Skin of body (tissue), 2 donors: ENCODE results near the gene VAMP8. TPM values are rescaled to one million over a fixed set of nuclear protein-coding genes. Genes with fewer than 3 reads are reported as not detected.
"Not testable (repeated sequence)": the region's sequence is repeated elsewhere in the genome, so short reads cannot be mapped to it uniquely, and the experiment has no call there.

ENCODE experiments used
- DNase-seq: peaks from one replicate; lab custom pipeline; 2025; lab: John Stamatoyannopoulos, UW
- total RNA-seq: library from RNA; depleted of rRNA; stranded (reverse); fragments of >200 nt; gene quantifications from one replicate; pipeline ENCODE4 v1.2.3, GENCODE V29; 2014

VAMP8 gene
- total RNA-seq, 1 donor from 2014 or later: 32.4 TPM

DNA sequence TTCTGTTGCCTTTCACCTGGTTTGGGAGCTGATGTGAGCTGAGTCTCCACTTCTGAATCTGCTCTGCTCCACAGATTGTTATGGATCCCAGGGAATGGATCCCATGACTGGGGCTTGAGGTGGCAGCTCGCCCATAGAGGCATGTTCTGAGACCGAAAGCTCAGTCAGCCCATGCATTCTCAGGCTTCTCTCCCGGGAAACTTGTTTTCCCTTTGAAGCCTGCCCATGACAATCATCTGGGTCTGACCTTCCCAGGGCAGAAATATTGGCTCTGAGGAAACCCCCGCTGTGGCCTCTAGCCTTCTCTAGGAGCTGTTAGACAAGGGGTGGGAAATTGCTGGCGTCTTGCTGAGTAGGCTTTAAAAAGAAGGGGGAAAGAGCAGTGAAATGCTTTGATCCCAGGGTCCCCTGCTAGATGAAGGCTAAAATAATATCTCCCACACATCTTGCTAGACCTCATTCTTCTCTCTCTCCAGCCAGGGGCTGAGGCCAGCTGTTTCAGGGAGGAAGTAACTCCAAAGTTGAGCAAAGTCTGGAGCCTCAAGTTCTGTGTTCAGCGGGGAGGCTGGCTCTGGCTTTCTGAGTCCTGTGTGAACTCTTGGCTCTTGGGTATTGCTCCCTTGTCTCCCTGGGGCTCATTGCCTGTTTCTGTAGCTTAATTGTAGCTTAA is 2.0 kb downstream of the VAMP8 start:
- no peak for DNase-seq

DNA sequence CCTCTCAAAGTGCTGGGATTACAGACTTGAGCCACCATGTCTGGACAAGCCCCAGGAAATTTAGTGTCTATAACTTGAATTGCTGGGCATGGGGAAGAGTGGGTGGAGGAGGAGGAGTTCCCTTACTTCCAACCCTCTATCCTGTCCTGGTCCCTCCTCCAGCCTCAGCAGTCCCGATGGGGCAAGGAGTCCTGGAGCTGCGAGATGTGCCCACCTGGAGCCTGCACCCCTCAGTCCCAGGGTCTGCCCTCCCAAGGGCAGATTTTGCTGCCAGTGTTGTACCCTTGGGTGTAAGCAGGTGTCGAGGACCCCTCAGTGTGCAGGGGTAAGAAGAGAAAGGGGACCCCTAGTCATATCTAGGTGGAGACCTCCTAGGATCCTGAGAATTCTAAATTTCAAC is 2.8 kb downstream of the VAMP8 start:
- DNase-seq: no peak

DNA sequence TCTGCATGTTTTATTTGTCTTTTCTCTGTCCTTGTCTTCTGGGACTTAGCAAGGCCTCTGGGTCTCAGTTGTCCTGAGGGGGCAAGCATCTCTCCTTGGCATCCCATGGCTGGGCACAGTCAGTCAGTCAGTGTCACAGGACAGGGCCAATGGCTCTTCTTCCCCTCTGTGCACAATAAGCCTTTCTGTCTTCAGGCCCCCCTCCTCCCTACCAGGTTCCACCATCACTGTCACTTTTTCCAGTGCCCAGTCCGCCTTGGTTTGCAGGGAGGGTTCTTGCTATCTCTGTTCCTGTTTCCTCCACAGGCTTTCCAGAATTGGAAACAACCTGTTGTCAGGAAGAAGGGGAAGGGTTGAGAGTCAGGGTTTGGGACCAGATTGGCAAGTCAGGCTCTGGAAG is 5.1 kb downstream of the VAMP8 start:
- no peak for DNase-seq

DNA sequence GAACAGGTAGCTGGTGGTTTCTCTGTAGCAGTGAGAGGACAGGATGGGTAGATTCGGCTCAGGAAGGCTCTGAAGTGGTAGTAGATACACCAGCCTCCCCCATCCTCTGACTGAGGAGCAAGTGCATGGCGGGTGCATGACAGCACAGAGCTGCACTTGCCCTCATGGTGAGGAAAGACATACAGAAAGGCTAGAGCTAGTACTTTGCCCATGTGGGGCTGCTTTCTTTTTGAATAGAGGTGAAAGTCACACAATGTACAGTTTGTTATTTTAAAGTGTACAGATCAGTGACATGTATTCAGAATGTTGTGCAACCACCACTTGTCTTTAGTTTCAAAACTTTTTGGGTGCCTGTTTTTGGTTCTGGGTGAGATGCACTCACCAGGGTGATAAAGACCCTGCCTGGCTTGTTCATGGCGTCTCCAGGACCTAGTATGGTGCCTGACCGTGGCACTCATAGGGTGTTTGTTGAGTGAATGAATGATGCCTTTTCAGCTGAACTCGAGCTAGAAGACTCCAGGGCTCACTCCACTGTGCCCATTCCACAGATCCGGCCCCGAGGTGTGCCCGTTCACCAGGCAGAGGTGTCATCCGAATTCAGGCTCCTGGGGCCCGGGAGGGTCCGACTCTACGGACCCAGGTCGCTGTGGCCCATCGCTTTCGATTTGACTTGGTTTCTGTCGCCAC is 6.4 kb downstream of the VAMP8 start:
- DNase-seq: no peak

DNA sequence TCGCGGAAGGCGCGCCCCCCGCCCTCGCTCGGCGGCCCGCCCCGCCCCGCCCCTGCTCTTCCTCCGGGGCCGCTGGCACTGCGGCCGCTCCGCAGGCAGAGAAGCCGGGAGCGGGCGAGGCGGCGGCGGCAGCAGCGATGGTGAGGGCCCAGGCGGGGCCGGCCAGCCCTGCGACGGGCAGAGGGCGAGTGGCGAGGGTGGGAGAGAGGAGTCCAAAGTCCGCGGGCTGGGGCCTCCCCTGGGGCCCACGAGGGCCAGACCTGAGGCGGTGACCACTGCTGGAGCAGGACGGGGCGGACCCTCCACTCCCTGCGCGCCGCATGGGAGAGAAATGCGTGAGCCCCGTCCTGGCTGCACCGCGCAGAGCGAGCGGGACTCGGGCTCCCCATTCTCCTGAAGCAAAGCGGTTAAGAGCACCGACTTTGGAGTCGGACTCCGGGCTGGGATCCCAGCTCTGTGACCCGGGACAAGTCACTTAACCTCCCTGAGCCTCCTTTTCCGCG is 7.0 kb downstream of the VAMP8 start, which contains the start of gene VAMP5:
Gene VAMP5 (plus strand): TSS at position 78 of the 503 bp plus-strand sequence. CDS start 60 bp downstream, at position 138.
- no peak for DNase-seq

DNA sequence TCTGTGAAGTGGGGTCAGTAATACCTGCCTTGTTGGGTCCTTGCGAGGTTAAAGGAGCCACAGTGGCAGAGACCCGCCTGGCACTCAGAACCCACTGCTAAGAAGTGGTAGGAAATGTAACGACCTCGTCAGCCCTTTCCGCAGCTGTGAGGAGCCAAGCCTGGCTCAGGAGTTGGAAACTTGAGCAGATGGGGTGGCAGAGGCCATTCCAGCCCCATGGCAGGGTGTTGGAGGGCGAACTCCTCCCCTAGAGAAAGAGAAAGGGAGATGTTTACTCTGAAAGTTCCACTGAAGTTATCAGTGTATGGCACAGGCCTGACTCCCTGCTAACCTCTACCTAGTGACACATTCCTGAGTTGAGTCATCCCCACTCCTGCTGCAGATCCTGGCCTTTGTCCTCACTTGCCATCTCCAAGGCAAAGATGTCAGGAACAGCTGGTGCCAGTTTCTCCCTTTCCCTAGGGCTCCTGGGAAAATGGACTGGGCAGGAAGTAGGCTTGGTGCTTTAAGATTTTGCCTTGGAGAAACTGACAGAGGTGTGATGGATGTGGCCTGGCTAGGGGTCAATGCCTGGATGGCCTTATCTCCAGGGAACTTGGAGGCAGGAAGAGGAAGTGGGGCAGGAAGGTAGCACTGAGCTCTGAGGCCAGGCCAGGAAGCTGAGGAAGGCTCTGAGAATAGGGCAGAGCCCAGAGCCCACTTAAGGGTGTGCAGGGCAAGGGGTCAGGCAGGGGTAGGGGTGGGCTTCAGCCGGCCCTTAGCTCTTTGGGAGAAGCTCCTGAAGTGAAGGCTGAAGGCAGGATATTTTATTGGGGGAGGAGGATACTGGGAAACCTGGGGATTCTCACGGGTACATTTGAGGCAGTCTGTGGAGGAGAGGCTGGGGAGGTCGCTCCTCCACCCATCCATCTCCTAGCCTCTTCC is 7.7 kb downstream of the VAMP8 start:
- DNase-seq: no peak

DNA sequence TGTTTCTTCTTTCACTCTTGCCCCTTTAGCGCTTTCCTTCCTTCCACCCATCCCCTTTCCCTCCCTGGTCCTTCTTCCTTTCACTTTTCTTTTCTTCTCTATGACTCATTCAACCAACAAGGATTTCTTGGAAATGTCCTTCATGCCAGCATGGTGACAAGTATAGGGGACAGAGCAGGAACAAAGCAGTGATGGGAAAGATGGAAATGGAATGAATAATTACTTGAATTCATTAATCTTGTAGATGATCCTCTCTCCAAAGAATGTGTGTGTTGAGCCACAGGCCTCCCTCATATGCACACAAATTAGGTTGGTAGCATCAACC is 8.4 kb downstream of the VAMP8 start:
- no peak for DNase-seq

DNA sequence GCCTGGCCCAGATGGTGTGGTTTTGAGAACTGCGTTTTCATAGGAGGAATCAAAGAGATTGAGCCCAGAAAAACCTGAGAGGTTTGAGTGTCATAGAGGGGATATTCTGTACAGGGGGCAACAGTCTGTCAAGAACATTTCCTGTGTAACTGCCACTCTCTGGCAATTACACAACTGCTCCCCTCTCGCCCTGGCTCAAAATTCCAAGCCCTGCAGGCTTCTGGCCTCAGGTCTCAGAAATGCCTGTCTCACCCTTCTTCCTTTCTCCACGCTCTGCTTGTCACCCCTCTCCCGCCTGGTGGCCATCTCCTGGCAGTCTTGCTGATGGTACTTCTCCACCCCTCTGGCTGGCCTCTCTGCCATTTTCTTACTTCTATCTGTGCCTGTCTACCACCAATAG is 10.8 kb downstream of the VAMP8 start:
- DNase-seq: no peak

DNA sequence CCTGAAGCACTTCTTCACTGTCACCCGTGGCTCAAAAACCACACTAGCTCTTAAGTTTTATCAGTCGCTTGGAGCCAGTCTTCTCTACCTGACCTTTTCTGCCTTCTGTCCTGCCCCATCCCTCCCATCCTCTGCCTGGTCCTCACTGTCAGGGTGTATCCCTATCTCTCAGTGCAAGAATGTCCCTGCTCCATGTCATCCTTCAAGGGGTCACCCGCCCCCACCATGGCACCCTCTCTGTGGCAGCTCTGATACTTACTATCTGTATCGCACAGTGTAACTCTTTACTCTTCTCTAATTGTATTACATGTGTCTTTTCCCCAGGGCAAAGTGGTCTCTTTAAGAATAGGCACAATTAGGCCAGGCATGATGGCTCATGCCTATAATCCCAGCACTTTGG is 11.3 kb downstream of the VAMP8 start:
- DNase-seq: no peak

DNA sequence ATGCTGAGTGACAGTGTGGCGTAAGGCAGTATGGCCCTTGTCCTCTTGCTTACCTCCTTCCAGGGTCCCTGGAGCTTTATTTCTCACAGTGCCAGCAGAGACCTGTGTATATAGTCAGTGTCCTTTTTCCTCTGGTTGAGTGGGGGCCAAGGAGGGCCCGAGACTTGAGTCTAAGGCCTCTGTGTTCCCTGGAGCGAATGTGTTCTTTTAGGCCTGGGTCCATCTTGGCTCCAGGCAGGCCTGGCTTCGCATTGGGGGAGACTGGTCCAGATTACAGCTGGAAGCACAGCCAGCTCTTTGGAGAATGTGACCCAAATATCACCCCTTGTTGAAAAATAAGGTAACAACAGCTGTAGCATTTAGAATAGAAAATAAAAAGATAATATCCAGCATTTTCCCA is 11.8 kb downstream of the VAMP8 start:
- DNase-seq: no peak

DNA sequence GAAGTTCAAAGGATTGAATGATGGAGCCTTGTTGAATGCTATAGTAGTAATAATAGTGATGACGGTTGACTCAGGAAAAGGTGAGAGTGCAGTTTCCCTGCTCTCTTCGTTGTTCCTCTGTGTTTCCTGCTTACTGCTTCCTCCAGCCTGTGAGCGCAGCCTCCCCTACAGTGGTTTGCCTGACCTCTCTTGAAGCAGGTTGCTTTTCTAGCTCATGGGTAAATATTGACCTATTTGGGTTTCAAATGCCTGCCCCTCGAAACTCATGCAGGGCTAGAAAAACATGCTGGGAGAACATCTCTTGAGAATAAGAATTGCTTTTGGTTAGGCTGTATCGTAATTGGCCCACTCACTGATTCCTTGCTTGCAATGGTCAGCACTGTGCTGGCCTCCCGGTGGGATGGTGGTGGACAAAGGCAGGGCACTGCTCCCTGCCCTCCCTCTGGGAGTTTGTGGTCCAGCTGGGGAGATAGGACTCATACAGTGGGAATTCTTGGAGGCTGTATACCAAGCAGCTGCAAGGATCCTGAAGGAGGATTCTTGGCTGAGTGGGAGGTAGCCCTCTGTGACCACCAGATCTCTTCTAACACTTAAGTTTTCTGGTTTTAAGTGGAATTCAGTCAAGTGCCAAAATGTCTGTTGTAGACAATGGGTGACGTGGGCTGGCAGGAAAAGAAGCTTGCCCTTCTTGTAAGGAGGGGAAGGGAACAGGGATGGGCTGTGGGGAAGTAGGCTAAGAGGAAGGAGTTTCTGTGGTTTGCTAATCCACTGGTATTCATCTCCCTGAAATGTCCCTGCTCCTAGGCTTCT is 12.8 kb downstream of the VAMP8 start:
- no peak for DNase-seq

DNA sequence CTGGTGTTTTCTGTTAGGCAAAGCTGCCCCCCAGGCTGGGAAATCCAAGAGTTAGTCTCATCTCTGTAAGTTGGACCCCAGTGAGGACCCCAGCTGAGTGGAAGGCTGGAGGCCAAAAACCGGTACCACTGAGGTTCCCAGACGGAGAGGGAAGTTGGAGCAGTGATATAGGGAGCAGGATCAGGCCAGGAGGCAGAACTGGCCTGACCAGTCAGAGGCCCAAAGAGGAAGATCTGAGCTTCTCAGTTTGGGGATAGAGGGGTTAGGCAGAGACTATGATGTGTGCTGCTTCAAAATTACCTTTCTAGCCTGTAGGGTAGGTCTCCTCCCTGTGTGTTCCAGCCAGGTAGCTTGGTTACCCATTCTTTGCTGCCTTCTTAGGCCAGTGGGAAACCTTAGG is 13.6 kb downstream of the VAMP8 start:
- no peak for DNase-seq

DNA sequence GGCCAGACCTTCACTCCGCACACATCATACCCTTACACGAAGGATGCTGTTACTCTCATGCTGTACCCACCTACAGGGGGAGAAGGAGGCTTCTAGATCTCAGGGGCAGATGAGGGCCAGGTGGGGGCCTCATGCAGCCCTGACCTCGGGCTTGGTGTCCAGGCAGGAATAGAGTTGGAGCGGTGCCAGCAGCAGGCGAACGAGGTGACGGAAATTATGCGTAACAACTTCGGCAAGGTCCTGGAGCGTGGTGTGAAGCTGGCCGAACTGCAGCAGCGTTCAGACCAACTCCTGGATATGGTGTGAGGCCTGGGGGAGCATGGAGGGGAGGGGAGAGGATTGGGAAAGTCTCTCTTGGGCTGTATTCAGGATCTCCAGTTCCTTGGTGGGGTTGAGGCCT is 14.2 kb downstream of the VAMP8 start:
- no peak for DNase-seq

DNA sequence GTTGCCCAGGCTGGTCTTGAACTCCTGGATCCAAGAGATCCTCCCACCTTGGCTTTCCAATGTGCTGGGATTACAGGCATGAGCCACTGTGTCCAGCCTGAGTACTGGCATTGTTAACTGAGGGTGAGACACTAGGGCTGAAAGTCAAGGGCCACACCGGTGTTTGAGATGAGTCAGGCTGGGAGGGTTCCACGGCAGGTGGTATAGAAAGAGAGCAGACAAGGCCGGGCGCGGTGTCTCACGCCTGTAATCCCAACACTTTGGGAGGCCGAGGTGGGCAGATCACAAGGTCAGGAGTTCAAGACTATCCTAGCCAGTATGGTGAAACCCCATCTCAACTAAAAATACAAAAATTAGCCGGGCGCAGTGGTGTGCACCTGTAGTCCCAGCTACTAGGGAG is 14.9 kb downstream of the VAMP8 start:
- DNase-seq: not testable (repeated sequence)

DNA sequence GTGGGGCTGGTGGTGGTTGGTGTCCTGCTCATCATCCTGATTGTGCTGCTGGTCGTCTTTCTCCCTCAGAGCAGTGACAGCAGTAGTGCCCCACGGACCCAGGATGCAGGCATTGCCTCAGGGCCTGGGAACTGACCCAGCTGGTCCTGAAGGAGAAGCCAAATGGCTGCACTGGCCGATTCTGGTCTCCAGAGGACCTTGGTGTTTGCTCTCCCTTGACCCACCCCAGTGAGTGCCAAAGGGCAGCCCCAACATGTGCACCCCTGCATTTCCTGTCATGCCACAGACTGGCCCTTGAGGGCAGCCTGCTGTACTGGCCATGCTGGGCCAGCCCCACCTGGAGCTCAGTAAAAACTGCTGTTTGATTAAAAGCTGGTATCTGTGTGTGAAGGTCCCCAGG is 15.6 kb downstream of the VAMP8 start:
- DNase-seq: no peak

DNA sequence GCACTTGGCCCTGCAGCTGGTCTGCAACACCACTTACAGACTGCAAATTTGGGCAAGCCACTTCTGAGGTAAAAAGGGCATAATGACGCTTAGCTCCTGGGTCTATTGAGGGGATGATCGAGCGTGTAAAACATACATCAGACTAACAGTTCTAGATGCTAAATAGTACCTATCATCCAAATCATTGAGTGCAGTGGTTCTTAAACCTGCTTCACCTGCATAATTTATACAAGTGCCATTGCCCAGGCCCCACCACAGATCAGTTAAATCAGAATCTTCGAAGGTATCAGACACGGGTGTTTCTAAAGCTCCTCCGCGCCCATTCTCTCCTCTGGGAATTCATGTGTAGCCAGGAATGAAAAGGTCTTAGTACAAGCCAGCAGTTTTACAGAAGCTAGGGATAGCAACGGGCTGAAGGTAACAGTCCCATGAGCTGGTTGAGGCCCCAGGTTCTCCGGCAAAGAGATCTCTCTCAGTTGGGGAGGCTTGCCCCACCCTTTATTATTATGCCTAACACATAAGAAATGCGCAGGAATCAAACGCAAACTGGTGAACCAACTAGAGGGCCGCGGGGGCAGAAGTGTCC is 17.4 kb downstream of the VAMP8 start:
- no peak for DNase-seq

DNA sequence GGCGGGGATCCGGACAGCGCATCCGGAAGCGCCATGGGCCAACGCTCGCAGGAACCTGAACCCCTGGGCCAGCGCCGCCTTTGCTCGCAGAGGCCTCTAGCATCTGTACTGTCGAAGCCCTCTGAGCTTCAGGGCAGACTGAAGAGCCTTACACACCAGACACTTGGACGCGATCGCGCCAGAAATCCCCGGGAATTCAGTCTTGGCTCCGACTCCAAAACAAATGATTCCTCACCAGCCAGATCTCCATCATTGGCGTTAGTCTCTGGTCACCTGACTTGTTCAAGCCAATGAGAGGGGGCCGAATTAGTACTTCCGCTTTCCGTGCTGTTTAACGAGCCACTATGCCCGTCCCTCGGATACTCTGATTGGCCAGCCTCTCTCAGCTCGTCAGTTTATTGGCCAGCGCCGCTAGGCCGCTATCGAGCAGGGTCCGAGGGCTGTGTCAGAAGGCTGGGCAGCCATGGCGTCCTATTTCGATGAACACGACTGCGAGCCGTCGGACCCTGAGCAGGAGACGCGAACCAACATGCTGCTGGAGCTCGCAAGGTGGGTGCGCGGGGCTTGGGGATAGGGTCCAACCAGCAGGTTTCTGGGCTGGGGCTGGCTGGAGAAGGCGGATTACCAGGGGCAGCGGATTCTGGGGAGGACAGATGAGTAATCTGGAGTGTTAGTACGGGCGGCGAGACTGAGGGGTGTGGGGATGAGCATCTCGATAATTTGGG is 18.1 kb downstream of the VAMP8 start, which contains the start of gene RNF181:
Gene RNF181 (plus strand): TSS at position 445 of the 725 bp plus-strand sequence. CDS start 19 bp downstream, at position 464.
- peak; percentile 100 for DNase-seq

DNA sequence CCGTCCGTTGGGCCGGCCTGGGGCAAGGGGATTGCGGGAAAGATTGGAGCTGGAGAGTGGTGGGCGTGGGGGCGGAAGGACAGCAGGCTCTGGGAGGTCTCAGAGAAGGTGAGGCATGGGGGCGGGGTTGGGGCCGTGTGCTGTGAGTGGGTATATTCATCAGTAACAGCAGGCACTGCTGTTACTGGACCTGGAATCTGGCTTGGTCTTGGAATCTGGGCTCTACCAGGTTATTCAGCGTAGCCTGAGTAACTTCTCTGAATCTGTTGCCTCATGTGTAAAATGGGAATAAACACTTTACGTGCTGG is 18.6 kb downstream of the VAMP8 start:
- DNase-seq: no peak

DNA sequence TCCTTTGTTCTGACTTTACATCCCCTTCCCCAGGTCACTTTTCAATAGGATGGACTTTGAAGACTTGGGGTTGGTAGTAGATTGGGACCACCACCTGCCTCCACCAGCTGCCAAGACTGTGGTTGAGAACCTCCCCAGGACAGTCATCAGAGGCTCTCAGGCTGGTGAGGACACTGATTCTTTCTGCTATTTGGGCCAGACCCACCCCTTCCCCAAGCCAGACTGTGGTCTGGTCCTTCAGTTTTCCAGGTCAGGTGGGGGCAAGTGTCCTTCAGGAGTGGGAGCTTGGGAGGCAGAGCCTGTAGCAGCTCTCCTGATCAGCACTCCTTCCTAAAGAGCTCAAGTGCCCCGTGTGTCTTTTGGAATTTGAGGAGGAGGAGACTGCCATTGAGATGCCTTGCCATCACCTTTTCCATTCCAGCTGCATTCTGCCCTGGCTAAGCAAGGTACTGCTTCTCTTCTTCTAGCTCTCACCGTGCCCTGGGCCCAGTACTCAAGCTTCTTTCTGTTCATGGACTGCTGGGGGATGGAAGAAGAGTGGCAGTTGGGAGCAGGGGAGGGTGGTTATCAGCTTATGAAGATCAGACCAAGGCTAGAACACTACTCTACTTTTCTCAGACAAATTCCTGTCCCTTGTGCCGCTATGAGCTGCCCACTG is 19.2 kb downstream of the VAMP8 start:
- no peak for DNase-seq

DNA sequence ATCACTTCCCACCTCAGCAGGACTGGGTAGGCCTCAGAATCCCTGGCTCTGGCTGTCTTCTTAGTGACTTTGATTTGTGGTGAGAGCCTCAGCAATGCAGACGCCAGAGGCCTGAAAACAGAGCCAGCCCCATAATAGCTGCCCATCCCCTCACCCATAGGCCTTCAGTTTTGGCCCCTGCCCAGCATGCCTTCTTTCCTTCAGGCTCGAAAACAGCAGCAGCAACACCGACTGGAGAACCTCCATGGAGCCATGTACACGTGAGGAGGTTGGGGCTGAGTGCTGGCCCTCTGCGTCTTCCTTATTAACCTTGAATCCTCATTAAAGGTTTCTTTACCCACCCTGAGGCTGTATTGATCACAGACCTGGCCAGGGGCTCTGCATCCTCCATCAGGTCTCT is 19.9 kb downstream of the VAMP8 start:
- DNase-seq: no peak
